B cell (primary cell): ENCODE measurements around the gene PNPLA2. TPM values are rescaled to one million over a fixed set of nuclear protein-coding genes. Genes with fewer than 3 reads are reported as not detected.
A peak's percentile ranks its signal among the peaks of the same experiment; 100 is the strongest.

Experiments
- ATAC-seq: fragments of 200-7000 bp; cut with Tn5 transposase; one replicate; pipeline ENCODE4 v1.10.0; 2021; ENCODE audit warnings: low read depth, mild to moderate bottlenecking, moderate number of reproducible peaks, moderate library complexity
- CTCF ChIA-PET: fragments of 350-600 bp; sonication (Branson Sonifier 250); formaldehyde crosslinking; loops from one replicate; lab custom pipeline; 2021; ENCODE audit warnings: antibody characterized with exemption, inconsistent platforms; lab: Charles Lee
- POLR2A ChIA-PET: fragments of 350-600 bp; sonication (Branson Sonifier 250); formaldehyde crosslinking; loops from one replicate; lab custom pipeline; 2021; ENCODE audit warnings: antibody characterized with exemption; lab: Charles Lee
- DNase-seq: peaks from one replicate; pipeline ENCODE4 v3.0.0; 2013
- H2AFZ ChIP-seq: 2 replicates; pipeline ENCODE4 v1.6.1; 2012; ENCODE audit warnings: mild to moderate bottlenecking, low read depth, low read length; ENCODE audit not compliant: insufficient read depth, poor library complexity, severe bottlenecking
- H3K27ac ChIP-seq, 2 donors: 1 replicate in 1 of 2; 2 replicates in 1 of 2; pipeline ENCODE4 v1.5.1; 2012 to 2013; ENCODE audit warnings: low read length in 2 of 2, mild to moderate bottlenecking in 2 of 2, moderate library complexity in 1 of 2
- H3K27me3 ChIP-seq, 4 experiments: fragments of 200-600 bp in 1 of 4; sonication (generic) in 1 of 4; replicated peaks in 1 of 4; 1 replicate in 2 of 4; 2 replicates in 2 of 4; pipeline versions ENCODE4 v1.6.1 to v1.7.0; 2013 to 2016; ENCODE audit warnings: low read length in 3 of 4, mild to moderate bottlenecking in 2 of 4, mixed read lengths in 1 of 4, moderate library complexity in 1 of 4; ENCODE audit not compliant: insufficient read depth in 4 of 4, control insufficient read depth in 3 of 4; ENCODE audit errors: control extremely low read depth in 1 of 4
- H3K36me3 ChIP-seq, 2 experiments: replicated peaks in 1 of 2; 1 replicate in 1 of 2; 2 replicates in 1 of 2; pipeline versions ENCODE4 v1.6.1 to v1.7.1; 2013; ENCODE audit warnings: low read length in 1 of 2; ENCODE audit not compliant: insufficient read depth in 2 of 2, control insufficient read depth in 1 of 2; ENCODE audit errors: control extremely low read depth in 1 of 2, extremely low read depth in 1 of 2
- H3K4me1 ChIP-seq, 2 donors: fragments of 200-600 bp in 1 of 2; sonication (generic) in 1 of 2; 1 replicate in 1 of 2; 2 replicates in 1 of 2; pipeline versions ENCODE4 v1.5.1 to v1.6.1; 2013 to 2017; ENCODE audit warnings: low read length in 2 of 2; ENCODE audit not compliant: control insufficient read depth in 2 of 2, insufficient read depth in 2 of 2
- H3K4me2 ChIP-seq: replicated peaks from 2 replicates; pipeline ENCODE3; 2012; ENCODE audit warnings: mild to moderate bottlenecking, low read depth, low read length; ENCODE audit not compliant: poor library complexity, severe bottlenecking
- H3K4me3 ChIP-seq, 5 experiments: fragments of 200-600 bp in 1 of 5; sonication (generic) in 1 of 5; 1 replicate in 3 of 5; 2 replicates in 2 of 5; pipeline versions ENCODE4 v1.5.1 to v1.7.0; 2011 to 2016; ENCODE audit warnings: low read length in 4 of 5, mild to moderate bottlenecking in 4 of 5, low read depth in 2 of 5, control low read depth in 1 of 5, moderate library complexity in 1 of 5; ENCODE audit not compliant: insufficient read depth in 1 of 5; ENCODE audit errors: control extremely low read depth in 1 of 5, extremely low read depth in 1 of 5
- H3K79me2 ChIP-seq: fragments of 200-600 bp; sonication (generic); one replicate; pipeline ENCODE4 v1.6.0; 2016; ENCODE audit warnings: low read length; ENCODE audit not compliant: control insufficient read depth, insufficient read depth
- H3K9ac ChIP-seq: fragments of 200-600 bp; sonication (generic); 2 replicates; pipeline ENCODE4 v1.6.1; 2017; ENCODE audit warnings: mild to moderate bottlenecking, low read length, moderate library complexity
- H3K9me3 ChIP-seq, 3 donors: one replicate each; pipeline versions ENCODE4 v1.6.1 to v1.7.1; 2013; ENCODE audit warnings: low read length in 2 of 3; ENCODE audit not compliant: control insufficient read depth in 2 of 3, insufficient read depth in 1 of 3; ENCODE audit errors: control extremely low read depth in 1 of 3
- H4K20me1 ChIP-seq: 2 replicates; pipeline ENCODE4 v1.6.0; 2012; ENCODE audit warnings: mild to moderate bottlenecking, low read length; ENCODE audit not compliant: insufficient read depth, control insufficient read depth, poor library complexity, severe bottlenecking
- H3K27ac Mint-ChIP-seq: one replicate; pipeline ENCODE4 v1.8.0; 2021; ENCODE audit warnings: mixed read lengths
- H3K27me3 Mint-ChIP-seq: one replicate; pipeline ENCODE4 v1.8.0; 2021; ENCODE audit warnings: mixed read lengths
- H3K4me1 Mint-ChIP-seq: one replicate; pipeline ENCODE4 v1.8.0; 2021; ENCODE audit warnings: mixed read lengths
- H3K4me3 Mint-ChIP-seq: one replicate; pipeline ENCODE4 v1.8.0; 2021; ENCODE audit warnings: mixed read lengths
- H3K9me3 Mint-ChIP-seq: one replicate; pipeline ENCODE4 v1.8.0; 2022; ENCODE audit warnings: mixed read lengths; ENCODE audit not compliant: insufficient read depth
- EZH2 ChIP-seq: IDR thresholded peaks from 2 replicates; pipeline ENCODE4 v1.6.1; 2012; ENCODE audit warnings: borderline replicate concordance, low read depth, mild to moderate bottlenecking, moderate library complexity, low read length; ENCODE audit not compliant: insufficient read depth, poor library complexity, severe bottlenecking
- WGBS: methylation state at CpG from one replicate; pipeline ENCODE4 v1.1.5; 2013; ENCODE audit warnings: missing lambda C conversion rate; ENCODE audit not compliant: insufficient coverage; 5-methylcytosine and 5-hydroxymethylcytosine counted together
- intact Hi-C: fragments of 100-400 bp; cut with micrococcal nuclease; formaldehyde crosslinking; loops from one replicate; pipeline ENCODE4 v1.10.0; 2022
- polyA plus RNA-seq: library from polyadenylated mRNA; depleted of rRNA; stranded (reverse); fragments of >200 nt; gene quantifications from 2 replicates; pipeline ENCODE4 v1.2.3, GENCODE V29; 2012
- total RNA-seq, 2 donors: library from RNA; stranded (reverse); fragments of 120-200 nt in 1 of 2; gene quantifications; 1 replicate in 1 of 2; 2 replicates in 1 of 2; pipeline versions ENCODE4 v1.2.3 to v1.2.4, GENCODE V29; 2013 to 2022
- TF ChIP-seq, protein P1 (sequence below): fragments of 200-600 bp; IDR thresholded peaks from one replicate; pipeline ENCODE4 v1.8.0; 2022; ENCODE audit warnings: antibody characterized with exemption, mild to moderate bottlenecking

PNPLA2 gene
- total and polyA plus RNA-seq, 2 donors (not counting 1 experiment from before 2014, with no cell fraction given) = 208 to 276 TPM

DNA sequence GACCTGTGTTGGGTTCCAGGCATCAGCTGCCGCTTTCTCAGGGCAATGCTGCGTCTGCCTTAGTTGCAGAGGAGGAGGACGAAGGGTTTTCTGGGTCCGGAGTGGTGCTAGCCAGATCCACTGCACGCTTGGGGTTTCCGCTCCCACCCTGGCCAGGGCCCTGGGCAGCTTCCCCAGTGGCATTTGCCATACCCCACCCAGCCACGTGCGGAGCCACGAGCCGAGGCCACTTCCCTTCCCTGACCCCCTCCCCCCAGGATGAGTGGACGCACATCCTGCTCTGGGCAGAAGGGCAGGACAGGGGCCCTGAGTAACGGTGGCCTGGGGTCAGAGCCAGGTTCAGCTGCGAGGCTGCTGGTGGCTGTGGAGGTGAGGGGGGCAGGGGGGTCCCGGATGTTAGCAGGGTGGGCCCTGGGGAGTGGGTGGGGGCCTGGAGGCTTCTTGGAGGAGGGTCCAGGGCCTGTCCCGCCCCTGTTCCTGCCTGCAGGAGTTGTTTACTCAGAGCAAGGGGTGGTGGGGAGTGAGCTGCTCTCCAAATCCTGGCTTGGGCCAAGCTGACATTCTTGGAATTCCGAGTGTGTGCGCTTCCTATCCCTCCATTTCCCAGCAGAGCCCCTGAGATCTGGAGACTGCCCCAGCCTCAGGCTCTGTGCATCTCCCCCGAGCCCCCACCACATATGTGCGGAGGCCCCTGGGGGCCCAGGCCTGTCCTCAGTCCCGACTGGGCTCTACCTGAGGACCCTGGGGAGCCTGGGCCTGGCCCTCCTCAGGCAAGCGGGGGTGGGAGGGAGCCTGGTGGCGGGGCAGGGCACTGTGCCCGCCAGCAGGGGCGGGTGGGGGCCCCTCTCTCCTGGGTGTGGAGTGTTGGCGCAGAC lies 25.3 kb downstream of the PNPLA2 start:
- ChIA-PET CTCF (interaction anchor here (1.1 to 1.6 kb wide), 3 partner anchors 11 to 45 kb away, joined by 3 to 6 read pairs (median 3); partner anchors contain the start of gene CD151), POLR2A (interaction anchor here (0.6 to 5.2 kb wide), 9 partner anchors 9 to 434 kb away, joined by 3 to 29 read pairs (median 6); partner anchors contain the start of genes CD151, CRACR2B, PNPLA2 and RPLP2)
- peaks cover 0 to 10% of the 10 kb centered on the region in 2 experiments for H3K36me3 ChIP-seq
- Mint-ChIP-seq H3K9me3 (no peaks in the 10 kb centered on the region), H3K27ac (peak overlapping the region; percentile 53), H3K27me3 (no peaks in the 10 kb centered on the region), H3K4me3 (peak overlapping the region; percentile 83), H3K4me1 (peaks cover 32% of the 10 kb centered on the region)
- TF ChIP-seq, protein P1, sequence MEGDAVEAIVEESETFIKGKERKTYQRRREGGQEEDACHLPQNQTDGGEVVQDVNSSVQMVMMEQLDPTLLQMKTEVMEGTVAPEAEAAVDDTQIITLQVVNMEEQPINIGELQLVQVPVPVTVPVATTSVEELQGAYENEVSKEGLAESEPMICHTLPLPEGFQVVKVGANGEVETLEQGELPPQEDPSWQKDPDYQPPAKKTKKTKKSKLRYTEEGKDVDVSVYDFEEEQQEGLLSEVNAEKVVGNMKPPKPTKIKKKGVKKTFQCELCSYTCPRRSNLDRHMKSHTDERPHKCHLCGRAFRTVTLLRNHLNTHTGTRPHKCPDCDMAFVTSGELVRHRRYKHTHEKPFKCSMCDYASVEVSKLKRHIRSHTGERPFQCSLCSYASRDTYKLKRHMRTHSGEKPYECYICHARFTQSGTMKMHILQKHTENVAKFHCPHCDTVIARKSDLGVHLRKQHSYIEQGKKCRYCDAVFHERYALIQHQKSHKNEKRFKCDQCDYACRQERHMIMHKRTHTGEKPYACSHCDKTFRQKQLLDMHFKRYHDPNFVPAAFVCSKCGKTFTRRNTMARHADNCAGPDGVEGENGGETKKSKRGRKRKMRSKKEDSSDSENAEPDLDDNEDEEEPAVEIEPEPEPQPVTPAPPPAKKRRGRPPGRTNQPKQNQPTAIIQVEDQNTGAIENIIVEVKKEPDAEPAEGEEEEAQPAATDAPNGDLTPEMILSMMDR = no peak
- no peak for TF ChIP-seq EZH2
- peaks cover 35 to 49% of the 10 kb centered on the region in 2 donors for H3K4me1 ChIP-seq
- H3K4me3 ChIP-seq = peak overlapping the region in 1 of 5 experiments; percentile 72
- intact Hi-C loops = loop anchor here (2.0 to 5.0 kb wide), 2 partner anchors 67 to 1008 kb away; partner anchors contain the start of genes CHID1 and LSP1
- DNase-seq = peak; percentile 39
- peak overlapping the region; percentile 88 for H3K4me2 ChIP-seq
- peak overlapping the region; percentile 85 for H3K9ac ChIP-seq
- peaks cover 0 to 45% (median 11%) of the 10 kb centered on the region in 4 experiments for H3K27me3 ChIP-seq
- peaks cover 20% of the 10 kb centered on the region for H3K79me2 ChIP-seq
- H3K9me3 ChIP-seq = no peaks in the 10 kb centered on the region
- peaks cover 36% of the 10 kb centered on the region for H4K20me1 ChIP-seq
- ATAC-seq = no peak
- no peak overlapping the region for H3K27ac ChIP-seq
- H2AFZ ChIP-seq = no peak overlapping the region
- 15% methylated on average over 17 of the region's 25 CpGs for WGBS
